ENCODE measurements around the gene VPS33B.

VPS33B gene

GRCh38 chr15:90968434-90968833 lies 54.0 kb downstream of the VPS33B start:
- H3K4me1 Mint-ChIP-seq = no peaks in the 10 kb centered on the region
- H3K27ac Mint-ChIP-seq = no peak overlapping the region
- no peaks in the 10 kb centered on the region for H3K9me3 Mint-ChIP-seq
- H3K4me3 Mint-ChIP-seq = no peak overlapping the region
- no peaks in the 10 kb centered on the region for H3K27me3 Mint-ChIP-seq
- H3K36me3 Mint-ChIP-seq = no peaks in the 10 kb centered on the region

GRCh38 chr15:90967206-90967605 lies 55.2 kb downstream of the VPS33B start:
- H3K4me1 Mint-ChIP-seq = peaks cover 2% of the 10 kb centered on the region
- peaks cover under 1% of the 10 kb centered on the region for H3K36me3 Mint-ChIP-seq
- no peaks in the 10 kb centered on the region for H3K27me3 Mint-ChIP-seq
- H3K4me3 Mint-ChIP-seq = no peak overlapping the region
- no peak overlapping the region for H3K27ac Mint-ChIP-seq
- no peaks in the 10 kb centered on the region for H3K9me3 Mint-ChIP-seq

- H3K9me3 Mint-ChIP-seq = no peaks in the 10 kb centered on the region
These were observed 56.1 kb downstream of the VPS33B start for GRCh38 chr15:90966262-90966661.

GRCh38 chr15:90962021-90962420 lies 60.4 kb downstream of the VPS33B start:
- Mint-ChIP-seq H3K9me3 (no peaks in the 10 kb centered on the region), H3K27ac (no peak overlapping the region), H3K4me1 (peaks cover 8% of the 10 kb centered on the region), H3K27me3 (no peaks in the 10 kb centered on the region), H3K36me3 (peaks cover 3% of the 10 kb centered on the region), H3K4me3 (no peak overlapping the region)

More at GRCh38 chr15:90966262-90966661, 56.1 kb downstream of the VPS33B start:
- no peak overlapping the region for H3K4me3 Mint-ChIP-seq
- no peak overlapping the region for H3K27ac Mint-ChIP-seq
- H3K27me3 Mint-ChIP-seq = no peaks in the 10 kb centered on the region
- peaks cover 3% of the 10 kb centered on the region for H3K36me3 Mint-ChIP-seq
- H3K4me1 Mint-ChIP-seq = peaks cover 4% of the 10 kb centered on the region

GRCh38 chr15:90960298-90961091 lies 61.9 kb downstream of the VPS33B start:
- Mint-ChIP-seq H3K4me3 (no peak overlapping the region), H3K9me3 (no peaks in the 10 kb centered on the region), H3K27ac (no peak overlapping the region), H3K4me1 (peaks cover 15% of the 10 kb centered on the region), H3K36me3 (peaks cover 3% of the 10 kb centered on the region), H3K27me3 (no peaks in the 10 kb centered on the region)

GRCh38 chr15:90959894-90960293 lies 62.5 kb downstream of the VPS33B start:
- no peaks in the 10 kb centered on the region for H3K9me3 Mint-ChIP-seq

GRCh38 chr15:90959028-90959595 lies 63.3 kb downstream of the VPS33B start:
- Mint-ChIP-seq H3K9me3 (no peaks in the 10 kb centered on the region), H3K27ac (no peak overlapping the region), H3K4me3 (no peak overlapping the region), H3K36me3 (peaks cover 3% of the 10 kb centered on the region), H3K4me1 (peaks cover 15% of the 10 kb centered on the region), H3K27me3 (no peaks in the 10 kb centered on the region)

More at GRCh38 chr15:90959894-90960293, 62.5 kb downstream of the VPS33B start:
- Mint-ChIP-seq H3K27ac (no peak overlapping the region), H3K4me1 (peaks cover 15% of the 10 kb centered on the region), H3K36me3 (peaks cover 3% of the 10 kb centered on the region), H3K27me3 (no peaks in the 10 kb centered on the region), H3K4me3 (no peak overlapping the region)

- peak overlapping the region; percentile 63 for H3K4me3 Mint-ChIP-seq
- peaks cover 3% of the 10 kb centered on the region for H3K36me3 Mint-ChIP-seq
- H3K27me3 Mint-ChIP-seq = no peaks in the 10 kb centered on the region
- no peaks in the 10 kb centered on the region for H3K9me3 Mint-ChIP-seq
- H3K27ac Mint-ChIP-seq = no peak overlapping the region
- H3K4me1 Mint-ChIP-seq = peaks cover 15% of the 10 kb centered on the region
These were observed 64.6 kb downstream of the VPS33B start for GRCh38 chr15:90957791-90958190.

- H3K4me1 Mint-ChIP-seq = peaks cover 13% of the 10 kb centered on the region
- H3K27me3 Mint-ChIP-seq = no peaks in the 10 kb centered on the region
- no peaks in the 10 kb centered on the region for H3K9me3 Mint-ChIP-seq
- no peak overlapping the region for H3K27ac Mint-ChIP-seq
- H3K36me3 Mint-ChIP-seq = peaks cover 5% of the 10 kb centered on the region
- H3K4me3 Mint-ChIP-seq = peak overlapping the region; percentile 63
These were observed 65.2 kb downstream of the VPS33B start for GRCh38 chr15:90957031-90957790.

GRCh38 chr15:90956274-90957030 lies 65.9 kb downstream of the VPS33B start:
- Mint-ChIP-seq H3K27me3 (no peaks in the 10 kb centered on the region), H3K9me3 (no peaks in the 10 kb centered on the region), H3K27ac (no peak overlapping the region), H3K36me3 (peaks cover 3% of the 10 kb centered on the region), H3K4me1 (peaks cover 11% of the 10 kb centered on the region), H3K4me3 (peak overlapping the region; percentile 70)

GRCh38 chr15:90955624-90956273 lies 66.6 kb downstream of the VPS33B start:
- Mint-ChIP-seq H3K36me3 (peaks cover 3% of the 10 kb centered on the region), H3K4me1 (peaks cover 11% of the 10 kb centered on the region), H3K27ac (no peak overlapping the region), H3K4me3 (peak overlapping the region; percentile 86), H3K9me3 (no peaks in the 10 kb centered on the region), H3K27me3 (no peaks in the 10 kb centered on the region)

- Mint-ChIP-seq H3K27me3 (no peaks in the 10 kb centered on the region), H3K9me3 (no peaks in the 10 kb centered on the region), H3K36me3 (peaks cover 3% of the 10 kb centered on the region), H3K4me1 (peaks cover 11% of the 10 kb centered on the region), H3K27ac (peak within 1 kb of the TSS; percentile 88), H3K4me3 (peak within 1 kb of the TSS; percentile 86)
These were observed 67.4 kb downstream of the VPS33B start, which contains the start of gene RCCD1 for GRCh38 chr15:90954712-90955623. Gene RCCD1, plus strand, starts transcription at chr15:90954884. Its CDS starts 1,851 bp downstream, at chr15:90956735.

GRCh38 chr15:90953947-90954711 lies 68.3 kb downstream of the VPS33B start:
- peaks cover 3% of the 10 kb centered on the region for H3K36me3 Mint-ChIP-seq
- H3K4me3 Mint-ChIP-seq = peak overlapping the region; percentile 86
- peaks cover 11% of the 10 kb centered on the region for H3K4me1 Mint-ChIP-seq
- H3K9me3 Mint-ChIP-seq = no peaks in the 10 kb centered on the region
- H3K27ac Mint-ChIP-seq = peak overlapping the region; percentile 88
- H3K27me3 Mint-ChIP-seq = no peaks in the 10 kb centered on the region
